Activated T-helper 2 cell treated with anti-CD3 and anti-CD28 coated beads, Interferon-gamma antibody, Interleukin-2, Interleukin-4, amounts not matched to agents 10 μg/mL and 5 μg/mL and 100 μg/mL, durations not matched to agents 14 hours and 24 hours and 36 hours (primary cell): Measurements from ENCODE around the gene HMGCL. TPM values are rescaled to one million over a fixed set of nuclear protein-coding genes. Genes with fewer than 3 reads are reported as not detected.
"Not testable (repeated sequence)": the region's sequence is repeated elsewhere in the genome, so short reads cannot be mapped to it uniquely, and the experiment has no call there.

Source experiments
- DNase-seq: peaks from one replicate; pipeline ENCODE4 v3.0.0; 2021; ENCODE audit warnings: low spot score
- H3K27ac Mint-ChIP-seq: one replicate; pipeline ENCODE4 v1.8.0; 2021; ENCODE audit warnings: mixed read lengths
- H3K27me3 Mint-ChIP-seq: one replicate; pipeline ENCODE4 v1.8.0; 2021; ENCODE audit warnings: low read depth, mixed read lengths
- H3K36me3 Mint-ChIP-seq: one replicate; pipeline ENCODE4 v1.8.0; 2021; ENCODE audit warnings: low read depth, mixed read lengths
- H3K4me1 Mint-ChIP-seq: one replicate; pipeline ENCODE4 v1.8.0; 2021; ENCODE audit warnings: low read depth, mixed read lengths
- H3K4me3 Mint-ChIP-seq: one replicate; pipeline ENCODE4 v1.8.0; 2021; ENCODE audit warnings: low read depth, mild to moderate bottlenecking, moderate library complexity, mixed read lengths
- H3K9me3 Mint-ChIP-seq: one replicate; pipeline ENCODE4 v1.8.0; 2021; ENCODE audit warnings: mixed read lengths
- intact Hi-C: fragments of 100-400 bp; cut with micrococcal nuclease; formaldehyde crosslinking; loops from one replicate; pipeline ENCODE4 v1.15.1; 2023
- total RNA-seq: library from RNA; stranded (reverse); gene quantifications from 2 replicates; pipeline ENCODE4 v1.2.3, GENCODE V29; 2022

HMGCL gene
- 22.8 and 25.9 TPM in 2 replicates for total RNA-seq

- Mint-ChIP-seq H3K36me3 (peaks cover 2% of the 10 kb centered on the region), H3K4me3 (peak within 1 kb of the TSS; percentile 93), H3K27ac (peak within 1 kb of the TSS; percentile 91), H3K27me3 (no peaks in the 10 kb centered on the region), H3K4me1 (peaks cover 16% of the 10 kb centered on the region), H3K9me3 (no peaks in the 10 kb centered on the region)
- DNase-seq: peak; percentile 82
- intact Hi-C loops: loop anchor here (5.0 kb wide), 1 partner anchor 92 kb away; no protein-coding TSS in a partner anchor
Observed at GRCh38 chr1:23825076-23825761, at the start of gene HMGCL. HMGCL (minus strand) TSS chr1:23825429; CDS start chr1:23825415, 14 bp downstream.

DNA sequence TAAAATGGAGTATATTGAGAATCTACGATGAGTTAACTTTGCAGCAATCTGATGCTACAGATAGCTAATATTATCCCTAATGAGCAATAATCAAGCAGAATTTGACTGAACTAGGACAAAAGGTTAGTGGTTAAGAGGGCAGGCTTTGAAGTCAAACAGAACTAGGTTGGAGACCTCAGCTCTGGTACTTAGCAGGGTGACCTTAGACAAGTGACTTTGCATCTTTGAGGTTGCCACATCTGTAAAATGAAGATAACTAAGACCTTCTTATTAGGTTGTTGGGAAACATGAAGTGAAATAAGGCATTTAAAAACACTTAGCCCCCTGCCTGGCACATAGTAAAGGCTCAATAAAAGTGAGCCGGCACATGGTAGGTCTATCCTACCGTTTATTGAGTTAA lies 47.2 kb upstream of the HMGCL start:
- intact Hi-C loops: no loop called here
- no peak overlapping the region for H3K4me3 Mint-ChIP-seq
- peaks cover 13% of the 10 kb centered on the region for H3K27me3 Mint-ChIP-seq
- DNase-seq: no peak
- H3K9me3 Mint-ChIP-seq: peaks cover 10% of the 10 kb centered on the region
- peaks cover 8% of the 10 kb centered on the region for H3K4me1 Mint-ChIP-seq
- no peak overlapping the region for H3K27ac Mint-ChIP-seq
- H3K36me3 Mint-ChIP-seq: no peaks in the 10 kb centered on the region

GRCh38 chr1:23869051-23869450 lies 43.8 kb upstream of the HMGCL start:
- intact Hi-C loops: loop anchor here (5.0 kb wide), 1 partner anchor 88 kb away; the partner anchor contains the start of gene PNRC2
- no peak overlapping the region for H3K27ac Mint-ChIP-seq
- DNase-seq: no peak
- H3K9me3 Mint-ChIP-seq: no peaks in the 10 kb centered on the region
- H3K27me3 Mint-ChIP-seq: peaks cover 16% of the 10 kb centered on the region
- H3K4me3 Mint-ChIP-seq: peak overlapping the region; percentile 86
- H3K36me3 Mint-ChIP-seq: no peaks in the 10 kb centered on the region
- peaks cover 16% of the 10 kb centered on the region for H3K4me1 Mint-ChIP-seq

GRCh38 chr1:23868557-23869016 lies 43.4 kb upstream of the HMGCL start:
- Mint-ChIP-seq H3K9me3 (no peaks in the 10 kb centered on the region), H3K27ac (peak overlapping the region; percentile 49), H3K4me1 (peaks cover 16% of the 10 kb centered on the region)

GRCh38 chr1:23867895-23868556 lies 42.8 kb upstream of the HMGCL start, which contains the start of gene FUCA1:
FUCA1 (minus strand) TSS chr1:23868290; CDS start chr1:23868286, 4 bp downstream.
- peak; percentile 91 for DNase-seq
- Mint-ChIP-seq H3K4me3 (peak within 1 kb of the TSS; percentile 86), H3K27me3 (peaks cover 16% of the 10 kb centered on the region), H3K27ac (peak within 1 kb of the TSS; percentile 49), H3K36me3 (no peaks in the 10 kb centered on the region), H3K9me3 (no peaks in the 10 kb centered on the region), H3K4me1 (peaks cover 16% of the 10 kb centered on the region)
- intact Hi-C loops: loop anchor here (1.0 to 5.0 kb wide), 2 partner anchors 59 to 89 kb away; partner anchors contain the start of gene PNRC2

More at GRCh38 chr1:23868557-23869016, 43.4 kb upstream of the HMGCL start:
- intact Hi-C loops: loop anchor here (1.0 to 5.0 kb wide), 2 partner anchors 59 to 89 kb away; partner anchors contain the start of gene PNRC2
- Mint-ChIP-seq H3K36me3 (no peaks in the 10 kb centered on the region), H3K4me3 (peak overlapping the region; percentile 86), H3K27me3 (peaks cover 16% of the 10 kb centered on the region)
- no peak for DNase-seq

DNA sequence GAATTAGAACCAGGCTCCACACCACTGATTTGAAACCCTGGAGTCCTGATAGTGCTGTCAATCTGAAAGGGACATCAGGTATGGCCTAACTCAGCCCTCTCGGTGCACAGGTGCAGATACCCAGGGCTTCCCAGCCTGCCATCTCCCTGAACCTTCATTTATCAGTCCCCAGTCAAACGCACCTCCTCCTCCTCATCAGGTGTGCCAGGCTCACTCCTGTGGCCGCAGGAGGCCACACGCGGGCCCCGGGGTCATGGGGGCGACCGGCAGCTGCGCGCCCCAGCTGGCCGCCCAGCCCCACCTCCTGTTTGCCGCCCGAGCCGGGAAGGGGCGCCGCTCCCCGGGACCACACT lies 42.3 kb upstream of the HMGCL start:
- peak overlapping the region; percentile 86 for H3K4me3 Mint-ChIP-seq
- H3K9me3 Mint-ChIP-seq: no peaks in the 10 kb centered on the region
- no peak for DNase-seq
- intact Hi-C loops: loop anchor here (5.0 kb wide), 1 partner anchor 90 kb away; the partner anchor contains the start of gene PNRC2
- H3K27ac Mint-ChIP-seq: no peak overlapping the region
- H3K4me1 Mint-ChIP-seq: peaks cover 16% of the 10 kb centered on the region
- H3K36me3 Mint-ChIP-seq: no peaks in the 10 kb centered on the region
- peaks cover 16% of the 10 kb centered on the region for H3K27me3 Mint-ChIP-seq

GRCh38 chr1:23865543-23865930 lies 40.3 kb upstream of the HMGCL start:
- peaks cover 16% of the 10 kb centered on the region for H3K4me1 Mint-ChIP-seq
- H3K27me3 Mint-ChIP-seq: peaks cover 16% of the 10 kb centered on the region
- intact Hi-C loops: loop anchor here (5.0 kb wide), 1 partner anchor 92 kb away; the partner anchor contains the start of gene PNRC2
- H3K9me3 Mint-ChIP-seq: no peaks in the 10 kb centered on the region
- no peaks in the 10 kb centered on the region for H3K36me3 Mint-ChIP-seq
- no peak for DNase-seq
- no peak overlapping the region for H3K27ac Mint-ChIP-seq
- H3K4me3 Mint-ChIP-seq: no peak overlapping the region

- Mint-ChIP-seq H3K27me3 (peaks cover 14% of the 10 kb centered on the region), H3K27ac (no peak overlapping the region), H3K36me3 (no peaks in the 10 kb centered on the region), H3K4me1 (peaks cover 16% of the 10 kb centered on the region), H3K9me3 (no peaks in the 10 kb centered on the region), H3K4me3 (no peak overlapping the region)
- DNase-seq: no peak
- intact Hi-C loops: loop anchor here (5.0 kb wide), 1 partner anchor 92 kb away; the partner anchor contains the start of gene PNRC2
Observed at GRCh38 chr1:23864801-23865542, 39.7 kb upstream of the HMGCL start.

GRCh38 chr1:23862640-23863039 lies 37.4 kb upstream of the HMGCL start:
- Mint-ChIP-seq H3K27me3 (peaks cover 3% of the 10 kb centered on the region), H3K4me1 (peaks cover 10% of the 10 kb centered on the region), H3K27ac (no peak overlapping the region), H3K4me3 (no peak overlapping the region), H3K36me3 (no peaks in the 10 kb centered on the region), H3K9me3 (no peaks in the 10 kb centered on the region)
- no peak for DNase-seq
- intact Hi-C loops: no loop called here

- Mint-ChIP-seq H3K9me3 (no peaks in the 10 kb centered on the region), H3K4me1 (no peaks in the 10 kb centered on the region), H3K27ac (no peak overlapping the region), H3K4me3 (no peak overlapping the region), H3K27me3 (no peaks in the 10 kb centered on the region), H3K36me3 (peaks cover 3% of the 10 kb centered on the region)
- DNase-seq: no peak
- intact Hi-C loops: no loop called here
Observed at GRCh38 chr1:23854568-23854967, 29.3 kb upstream of the HMGCL start.

GRCh38 chr1:23853124-23853523 lies 27.9 kb upstream of the HMGCL start:
- H3K9me3 Mint-ChIP-seq, H3K36me3 Mint-ChIP-seq, H3K27me3 Mint-ChIP-seq, H3K4me3 Mint-ChIP-seq, DNase-seq, H3K27ac Mint-ChIP-seq, H3K4me1 Mint-ChIP-seq, intact Hi-C loops: not testable (repeated sequence)

DNA sequence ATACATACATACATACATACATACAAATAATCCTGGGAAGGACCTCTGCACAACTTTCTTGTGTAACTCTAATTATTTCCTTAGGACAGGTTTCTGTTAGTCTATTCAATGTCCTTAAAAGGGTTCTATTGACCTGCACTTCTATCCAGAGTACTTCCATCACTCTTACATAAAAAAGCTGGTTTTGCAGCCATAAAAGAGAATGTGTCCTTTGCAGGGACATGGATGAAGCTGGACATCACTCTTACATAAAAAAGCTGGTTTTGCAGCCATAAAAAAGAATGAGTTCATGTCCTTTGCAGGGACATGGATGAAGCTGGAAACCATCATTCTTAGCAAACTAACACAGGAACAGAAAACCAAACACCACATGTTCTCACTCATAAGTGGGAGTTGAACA lies 26.2 kb upstream of the HMGCL start:
- H3K27ac Mint-ChIP-seq, H3K4me1 Mint-ChIP-seq, H3K27me3 Mint-ChIP-seq, intact Hi-C loops, H3K4me3 Mint-ChIP-seq, DNase-seq: not testable (repeated sequence)
- Mint-ChIP-seq H3K36me3 (peaks cover 19% of the 10 kb centered on the region), H3K9me3 (peaks cover 14% of the 10 kb centered on the region)
